ENCODE results near the gene GCFC2.

DNA sequence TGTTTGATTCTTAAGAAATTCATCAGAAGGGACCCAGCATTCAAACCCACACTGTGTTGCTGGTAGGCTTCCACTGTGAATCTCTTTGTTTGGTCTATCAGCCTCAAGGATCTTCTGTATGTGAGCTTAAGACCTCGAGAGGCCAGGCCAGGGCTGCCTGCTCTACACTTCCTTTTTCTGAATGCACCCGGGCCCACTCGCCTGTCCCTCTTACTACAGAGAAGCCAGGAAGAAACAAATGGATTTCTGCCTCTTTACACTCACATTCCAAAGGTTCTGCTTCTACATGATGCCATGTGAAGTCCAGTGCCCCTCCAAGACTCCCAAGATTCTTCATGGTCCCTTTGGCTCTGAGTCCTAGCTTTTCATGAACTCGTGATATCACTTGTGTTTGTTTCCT, 89.5 kb downstream of the GCFC2 start:
- TF ChIP-seq, protein P1, sequence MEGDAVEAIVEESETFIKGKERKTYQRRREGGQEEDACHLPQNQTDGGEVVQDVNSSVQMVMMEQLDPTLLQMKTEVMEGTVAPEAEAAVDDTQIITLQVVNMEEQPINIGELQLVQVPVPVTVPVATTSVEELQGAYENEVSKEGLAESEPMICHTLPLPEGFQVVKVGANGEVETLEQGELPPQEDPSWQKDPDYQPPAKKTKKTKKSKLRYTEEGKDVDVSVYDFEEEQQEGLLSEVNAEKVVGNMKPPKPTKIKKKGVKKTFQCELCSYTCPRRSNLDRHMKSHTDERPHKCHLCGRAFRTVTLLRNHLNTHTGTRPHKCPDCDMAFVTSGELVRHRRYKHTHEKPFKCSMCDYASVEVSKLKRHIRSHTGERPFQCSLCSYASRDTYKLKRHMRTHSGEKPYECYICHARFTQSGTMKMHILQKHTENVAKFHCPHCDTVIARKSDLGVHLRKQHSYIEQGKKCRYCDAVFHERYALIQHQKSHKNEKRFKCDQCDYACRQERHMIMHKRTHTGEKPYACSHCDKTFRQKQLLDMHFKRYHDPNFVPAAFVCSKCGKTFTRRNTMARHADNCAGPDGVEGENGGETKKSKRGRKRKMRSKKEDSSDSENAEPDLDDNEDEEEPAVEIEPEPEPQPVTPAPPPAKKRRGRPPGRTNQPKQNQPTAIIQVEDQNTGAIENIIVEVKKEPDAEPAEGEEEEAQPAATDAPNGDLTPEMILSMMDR (conservative IDR thresholded peaks at IDR 0.05; ENCODE audit: low read depth, low read length) = no peak
- TF ChIP-seq EZH2phosphoT487 (IDR thresholded peaks at IDR 0.05; ENCODE audit: borderline replicate concordance, low read length) (no peak), EZH2 (IDR thresholded peaks at IDR 0.05; ENCODE audit: low read length, unreplicated experiment) (no peak)
